ENCODE data around the gene YAP1. TPM values are rescaled to one million over a fixed set of nuclear protein-coding genes. Genes with fewer than 3 reads are reported as not detected.
"Not testable (repeated sequence)": the region's sequence is repeated elsewhere in the genome, so short reads cannot be mapped to it uniquely, and the experiment has no call there.

YAP1 gene
- polyA plus RNA-seq, 1 donor from 2014 or later = not detected

GRCh38 chr11:102194257-102194656 is 84.0 kb downstream of the YAP1 start:
- Mint-ChIP-seq H3K4me1 (no peaks in the 10 kb centered on the region), H3K9me3 (peaks cover 0 to 4% (median 0%) of the 10 kb centered on the region in 3 donors), H3K27me3 (peaks cover 9% of the 10 kb centered on the region), H3K36me3 (no peaks in the 10 kb centered on the region), H3K27ac (no peak overlapping the region), H3K4me3 (no peak overlapping the region)

DNA sequence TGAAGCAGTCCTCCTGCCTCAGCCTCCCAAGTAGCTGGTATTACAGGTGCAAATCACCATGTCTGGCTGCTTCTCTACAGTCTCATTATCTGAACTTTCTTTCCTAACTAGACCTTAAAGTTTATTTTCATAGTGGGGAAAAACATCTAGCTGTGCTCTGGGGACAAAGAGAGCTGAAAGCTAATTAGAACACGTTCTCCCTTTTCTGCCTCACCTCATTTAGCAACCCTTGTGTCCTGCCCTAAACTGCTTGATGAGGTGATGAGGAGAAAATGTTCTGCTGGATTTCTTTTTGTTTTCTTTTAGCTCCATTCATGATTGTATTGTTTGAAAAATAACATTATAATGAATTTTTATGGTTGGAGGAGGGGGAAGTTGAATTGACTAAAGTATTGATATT is 84.7 kb downstream of the YAP1 start:
- Mint-ChIP-seq H3K4me1 (no peaks in the 10 kb centered on the region), H3K27me3 (peaks cover 9% of the 10 kb centered on the region), H3K27ac (no peak overlapping the region), H3K9me3 (peaks cover 0 to 4% (median 0%) of the 10 kb centered on the region in 3 donors), H3K4me3 (no peak overlapping the region), H3K36me3 (no peaks in the 10 kb centered on the region)

DNA sequence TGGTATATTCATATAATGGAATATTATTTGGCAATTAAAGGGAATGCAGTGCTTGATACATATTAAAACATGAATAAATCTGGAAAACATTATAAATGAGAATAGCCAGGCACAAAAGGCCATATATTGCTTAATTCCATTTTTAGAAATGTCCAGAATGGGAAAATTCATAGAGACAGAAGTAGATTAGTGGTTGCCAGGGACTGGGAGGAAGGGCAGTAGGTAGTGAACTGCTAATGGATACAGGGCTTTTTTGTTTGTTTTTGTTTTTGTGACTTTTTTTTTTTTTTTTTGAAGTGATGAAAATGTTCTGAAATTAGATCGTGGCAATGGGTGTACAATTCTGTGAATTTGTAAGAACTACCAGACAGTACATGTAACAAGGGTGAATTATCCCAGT is 86.1 kb downstream of the YAP1 start:
- Mint-ChIP-seq H3K9me3 (peaks cover 0 to 4% (median 0%) of the 10 kb centered on the region in 3 donors), H3K27ac (no peak overlapping the region), H3K27me3 (peaks cover 5% of the 10 kb centered on the region), H3K4me3 (no peak overlapping the region), H3K36me3 (no peaks in the 10 kb centered on the region), H3K4me1 (no peaks in the 10 kb centered on the region)

- H3K27me3 Mint-ChIP-seq = peaks cover 5% of the 10 kb centered on the region
- no peak overlapping the region for H3K4me3 Mint-ChIP-seq
- no peaks in the 10 kb centered on the region for H3K36me3 Mint-ChIP-seq
- H3K4me1 Mint-ChIP-seq = no peaks in the 10 kb centered on the region
- peaks cover 0 to 4% (median 0%) of the 10 kb centered on the region in 3 donors for H3K9me3 Mint-ChIP-seq
- H3K27ac Mint-ChIP-seq = no peak overlapping the region
These were observed 86.6 kb downstream of the YAP1 start for GRCh38 chr11:102196816-102197215.

- Mint-ChIP-seq H3K27me3 (peaks cover 5% of the 10 kb centered on the region), H3K4me1 (no peaks in the 10 kb centered on the region), H3K4me3 (peak overlapping the region in 1 of 4 donors; percentile 43), H3K36me3 (no peaks in the 10 kb centered on the region), H3K27ac (no peak overlapping the region), H3K9me3 (peaks cover 0 to 4% (median 0%) of the 10 kb centered on the region in 3 donors)
These were observed 87.5 kb downstream of the YAP1 start for GRCh38 chr11:102197670-102198139.

- Mint-ChIP-seq H3K9me3 (peaks cover 0 to 4% (median 0%) of the 10 kb centered on the region in 3 donors), H3K36me3 (no peaks in the 10 kb centered on the region), H3K27me3 (peaks cover 8% of the 10 kb centered on the region), H3K4me3 (no peak overlapping the region), H3K27ac (no peak overlapping the region), H3K4me1 (no peaks in the 10 kb centered on the region)
These were observed 89.4 kb downstream of the YAP1 start for GRCh38 chr11:102199673-102200072.

GRCh38 chr11:102200325-102200724 is 90.1 kb downstream of the YAP1 start:
- not testable (repeated sequence) for H3K27me3 Mint-ChIP-seq, H3K36me3 Mint-ChIP-seq, H3K27ac Mint-ChIP-seq, H3K9me3 Mint-ChIP-seq, H3K4me1 Mint-ChIP-seq, H3K4me3 Mint-ChIP-seq

GRCh38 chr11:102201776-102202175 is 91.5 kb downstream of the YAP1 start:
- H3K27me3 Mint-ChIP-seq = peaks cover 11% of the 10 kb centered on the region
- no peaks in the 10 kb centered on the region for H3K4me1 Mint-ChIP-seq
- no peak overlapping the region for H3K4me3 Mint-ChIP-seq
- no peaks in the 10 kb centered on the region for H3K36me3 Mint-ChIP-seq
- H3K9me3 Mint-ChIP-seq = no peaks in the 10 kb centered on the region
- no peak overlapping the region for H3K27ac Mint-ChIP-seq

GRCh38 chr11:102202972-102203371 is 92.7 kb downstream of the YAP1 start:
- Mint-ChIP-seq H3K4me3 (no peak overlapping the region), H3K27me3 (peaks cover 6% of the 10 kb centered on the region), H3K4me1 (no peaks in the 10 kb centered on the region), H3K36me3 (no peaks in the 10 kb centered on the region), H3K9me3 (no peaks in the 10 kb centered on the region), H3K27ac (no peak overlapping the region)

DNA sequence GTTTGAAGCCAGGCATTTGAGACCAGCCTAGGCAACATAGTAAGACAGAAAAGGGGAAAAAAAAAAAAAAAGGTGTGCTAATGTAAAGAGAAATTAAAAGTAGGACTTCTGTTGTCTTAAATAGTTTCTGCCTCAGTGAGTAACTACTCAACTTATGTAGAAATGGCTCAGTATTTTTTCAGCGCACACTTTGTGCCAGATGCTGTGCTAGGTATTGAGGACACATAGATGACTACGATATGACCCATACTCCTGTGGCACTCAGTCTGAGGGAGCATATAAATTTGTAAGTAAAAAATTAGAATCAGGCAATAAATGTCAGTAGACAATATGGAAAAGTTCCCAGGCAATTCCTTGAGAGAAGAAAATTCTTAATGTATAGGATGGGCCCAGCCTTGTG is 93.9 kb downstream of the YAP1 start:
- Mint-ChIP-seq H3K27ac (no peak overlapping the region), H3K4me3 (no peak overlapping the region), H3K36me3 (no peaks in the 10 kb centered on the region), H3K27me3 (peaks cover 5% of the 10 kb centered on the region), H3K9me3 (no peaks in the 10 kb centered on the region), H3K4me1 (no peaks in the 10 kb centered on the region)

DNA sequence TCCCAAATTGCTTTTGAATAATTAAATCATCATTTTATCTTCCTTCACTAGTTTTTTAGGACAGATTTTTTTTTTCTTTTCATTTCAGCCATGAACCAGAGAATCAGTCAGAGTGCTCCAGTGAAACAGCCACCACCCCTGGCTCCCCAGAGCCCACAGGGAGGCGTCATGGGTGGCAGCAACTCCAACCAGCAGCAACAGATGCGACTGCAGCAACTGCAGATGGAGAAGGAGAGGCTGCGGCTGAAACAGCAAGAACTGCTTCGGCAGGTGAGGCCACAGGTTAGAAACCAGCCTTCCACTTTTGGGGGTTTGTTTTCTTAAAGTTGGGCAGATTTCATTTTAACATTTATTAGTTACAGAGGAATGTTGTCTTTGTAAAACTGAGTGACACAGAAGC is 95.6 kb downstream of the YAP1 start:
- Mint-ChIP-seq H3K27ac (no peak overlapping the region), H3K4me3 (no peak overlapping the region), H3K4me1 (no peaks in the 10 kb centered on the region), H3K9me3 (no peaks in the 10 kb centered on the region), H3K27me3 (peaks cover 8% of the 10 kb centered on the region), H3K36me3 (no peaks in the 10 kb centered on the region)

GRCh38 chr11:102208835-102209234 is 98.6 kb downstream of the YAP1 start:
- Mint-ChIP-seq H3K4me1 (no peaks in the 10 kb centered on the region), H3K9me3 (no peaks in the 10 kb centered on the region), H3K4me3 (no peak overlapping the region), H3K27ac (no peak overlapping the region), H3K27me3 (peaks cover 15% of the 10 kb centered on the region), H3K36me3 (peaks cover 3% of the 10 kb centered on the region)

DNA sequence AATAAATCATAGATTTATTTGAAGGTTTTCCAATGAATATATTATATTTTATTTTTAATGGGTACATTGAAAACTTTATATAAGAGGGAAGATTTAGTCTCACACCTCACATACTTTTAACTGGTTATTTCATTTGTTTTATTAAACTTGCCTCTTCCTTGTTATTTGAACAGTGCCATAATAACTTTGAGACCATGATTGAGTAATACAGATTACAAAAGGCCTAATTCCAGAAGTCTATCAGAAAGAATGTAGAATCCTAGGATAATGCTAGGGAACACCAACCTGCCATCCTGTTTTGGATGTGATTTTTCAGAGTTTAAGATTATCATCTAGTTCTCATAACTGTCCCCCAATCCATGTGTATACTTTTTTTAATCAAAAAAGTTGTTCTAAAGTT is 104.4 kb downstream of the YAP1 start:
- H3K27me3 Mint-ChIP-seq = peaks cover 17% of the 10 kb centered on the region
- H3K4me3 Mint-ChIP-seq = no peak overlapping the region
- no peak overlapping the region for H3K27ac Mint-ChIP-seq
- H3K9me3 Mint-ChIP-seq = peaks cover 0 to 1% (median 0%) of the 10 kb centered on the region in 3 donors
- H3K4me1 Mint-ChIP-seq = no peaks in the 10 kb centered on the region
- H3K36me3 Mint-ChIP-seq = peaks cover 3% of the 10 kb centered on the region

DNA sequence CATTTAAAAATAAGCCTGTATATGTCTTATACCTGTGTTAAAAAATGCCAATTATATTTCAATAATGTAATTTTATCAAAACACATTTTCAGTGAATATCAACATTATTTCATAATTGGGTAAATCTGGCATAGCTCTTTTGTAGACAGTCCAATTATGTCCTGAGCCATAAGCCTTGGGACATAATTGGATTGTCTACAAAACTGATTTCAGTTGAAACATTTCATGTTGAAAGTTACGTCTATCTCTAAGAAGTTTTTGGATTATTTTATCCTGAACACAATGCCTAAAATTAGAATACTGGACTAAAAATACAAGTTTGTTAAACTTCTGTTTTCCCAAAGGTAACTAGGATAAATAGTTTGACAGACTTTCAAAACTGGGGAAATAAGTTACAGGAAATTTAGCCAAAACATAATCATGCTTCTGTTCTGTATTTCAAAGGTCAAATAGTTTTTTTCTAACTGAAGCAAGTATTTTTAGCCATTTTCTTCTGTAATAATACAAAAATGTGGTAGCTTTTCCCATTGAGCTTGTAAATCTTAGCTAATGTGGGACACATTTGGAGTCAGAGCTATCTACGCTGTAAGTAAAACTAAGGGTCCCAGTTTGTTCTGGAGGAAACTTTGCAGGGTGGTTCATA is 106.3 kb downstream of the YAP1 start:
- Mint-ChIP-seq H3K9me3 (peaks cover 0 to 1% (median 0%) of the 10 kb centered on the region in 3 donors), H3K27ac (no peak overlapping the region), H3K27me3 (peaks cover 15% of the 10 kb centered on the region), H3K36me3 (peaks cover 3% of the 10 kb centered on the region), H3K4me3 (no peak overlapping the region), H3K4me1 (no peaks in the 10 kb centered on the region)

- Mint-ChIP-seq H3K4me1 (peaks cover 0 to 2% (median 0%) of the 10 kb centered on the region in 3 donors), H3K27me3 (peaks cover 5% of the 10 kb centered on the region), H3K27ac (no peak overlapping the region), H3K36me3 (peaks cover 2% of the 10 kb centered on the region), H3K9me3 (peaks cover 0 to 1% (median 0%) of the 10 kb centered on the region in 3 donors), H3K4me3 (no peak overlapping the region)
These were observed 110.7 kb downstream of the YAP1 start for GRCh38 chr11:102220728-102221467.

- H3K9me3 Mint-ChIP-seq = peaks cover 0 to 1% (median 0%) of the 10 kb centered on the region in 3 donors
- peaks cover 5% of the 10 kb centered on the region for H3K27me3 Mint-ChIP-seq
- peaks cover 0 to 2% (median 0%) of the 10 kb centered on the region in 3 donors for H3K4me1 Mint-ChIP-seq
- no peak overlapping the region for H3K4me3 Mint-ChIP-seq
- peaks cover 4% of the 10 kb centered on the region for H3K36me3 Mint-ChIP-seq
- H3K27ac Mint-ChIP-seq = no peak overlapping the region
These were observed 113.6 kb downstream of the YAP1 start for GRCh38 chr11:102223859-102224258.
